Ascending aorta (tissue), 2 donors: ENCODE results near the gene RYR1. TPM values are rescaled to one million over a fixed set of nuclear protein-coding genes. Genes with fewer than 3 reads are reported as not detected.
A peak's percentile ranks its signal among the peaks of the same experiment; 100 is the strongest.

Experiments used
- DNase-seq, 2 donors: peaks; one replicate each; pipeline ENCODE4 v3.0.0-alpha.2; 2019; ENCODE audit warnings: low spot score in 2 of 2
- H3K27ac ChIP-seq, 2 donors: fragments of 200-600 bp; sonication (generic); one replicate each; pipeline ENCODE4 v1.5.1; 2016 to 2017; ENCODE audit warnings: mild to moderate bottlenecking in 1 of 2
- H3K27me3 ChIP-seq: fragments of 200-600 bp; sonication (generic); one replicate; pipeline ENCODE4 v1.5.1; 2017
- H3K36me3 ChIP-seq, 2 donors: fragments of 200-600 bp; sonication (generic); one replicate each; pipeline ENCODE4 v1.5.1; 2016
- H3K4me1 ChIP-seq, 2 donors: fragments of 200-600 bp; sonication (generic); one replicate each; pipeline ENCODE4 v1.5.1; 2016 to 2017; ENCODE audit warnings: mild to moderate bottlenecking in 1 of 2
- H3K4me3 ChIP-seq, 2 donors: fragments of 200-600 bp; sonication (generic); one replicate each; pipeline ENCODE4 v1.5.1; 2016 to 2017; ENCODE audit warnings: mild to moderate bottlenecking in 1 of 2
- H3K9me3 ChIP-seq, 2 donors: fragments of 200-600 bp; sonication (generic); one replicate each; pipeline ENCODE4 v1.5.1; 2016
- intact Hi-C: fragments of 100-400 bp; cut with DNase I; formaldehyde crosslinking; loops from one replicate; pipeline ENCODE4 v1.15.1; 2023
- total RNA-seq: library from RNA; depleted of rRNA; stranded (reverse); fragments of >200 nt; gene quantifications from one replicate; pipeline ENCODE4 v1.1.0, GENCODE V29; 2016
- TF ChIP-seq, protein P1 (sequence below), 3 experiments: fragments of 200-600 bp in 2 of 3; fragments of 450-650 bp in 1 of 3; sonication (generic) in 2 of 3; IDR thresholded peaks; one replicate each; pipeline ENCODE4 v1.5.1; 2016 to 2019; ENCODE audit warnings: antibody characterized with exemption in 3 of 3, mild to moderate bottlenecking in 1 of 3, moderate library complexity in 1 of 3

The RYR1 gene
- total RNA-seq, 1 donor from 2014 or later, result 1.5 TPM

- H3K27ac ChIP-seq, result no peak overlapping the region
- no peak for DNase-seq
- H3K36me3 ChIP-seq, result no peaks in the 10 kb centered on the region
- no peaks in the 10 kb centered on the region for H3K4me1 ChIP-seq
- H3K9me3 ChIP-seq, result no peaks in the 10 kb centered on the region
- H3K27me3 ChIP-seq, result no peaks in the 10 kb centered on the region
- H3K4me3 ChIP-seq, result no peak overlapping the region
- intact Hi-C loops, result no loop called here
- TF ChIP-seq, protein P1, sequence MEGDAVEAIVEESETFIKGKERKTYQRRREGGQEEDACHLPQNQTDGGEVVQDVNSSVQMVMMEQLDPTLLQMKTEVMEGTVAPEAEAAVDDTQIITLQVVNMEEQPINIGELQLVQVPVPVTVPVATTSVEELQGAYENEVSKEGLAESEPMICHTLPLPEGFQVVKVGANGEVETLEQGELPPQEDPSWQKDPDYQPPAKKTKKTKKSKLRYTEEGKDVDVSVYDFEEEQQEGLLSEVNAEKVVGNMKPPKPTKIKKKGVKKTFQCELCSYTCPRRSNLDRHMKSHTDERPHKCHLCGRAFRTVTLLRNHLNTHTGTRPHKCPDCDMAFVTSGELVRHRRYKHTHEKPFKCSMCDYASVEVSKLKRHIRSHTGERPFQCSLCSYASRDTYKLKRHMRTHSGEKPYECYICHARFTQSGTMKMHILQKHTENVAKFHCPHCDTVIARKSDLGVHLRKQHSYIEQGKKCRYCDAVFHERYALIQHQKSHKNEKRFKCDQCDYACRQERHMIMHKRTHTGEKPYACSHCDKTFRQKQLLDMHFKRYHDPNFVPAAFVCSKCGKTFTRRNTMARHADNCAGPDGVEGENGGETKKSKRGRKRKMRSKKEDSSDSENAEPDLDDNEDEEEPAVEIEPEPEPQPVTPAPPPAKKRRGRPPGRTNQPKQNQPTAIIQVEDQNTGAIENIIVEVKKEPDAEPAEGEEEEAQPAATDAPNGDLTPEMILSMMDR (IDR thresholded peaks at IDR 0.05), result no peak
Observed at GRCh38 chr19:38503077-38503410, 69.6 kb downstream of the RYR1 start.

- H3K4me3 ChIP-seq, result no peak overlapping the region
- H3K36me3 ChIP-seq, result no peaks in the 10 kb centered on the region
- TF ChIP-seq, protein P1 (IDR thresholded peaks at IDR 0.05), result no peak
- H3K9me3 ChIP-seq, result no peaks in the 10 kb centered on the region
- H3K27ac ChIP-seq, result no peak overlapping the region
- DNase-seq, result no peak
- H3K4me1 ChIP-seq, result no peaks in the 10 kb centered on the region
- H3K27me3 ChIP-seq, result no peaks in the 10 kb centered on the region
- intact Hi-C loops, result no loop called here
Observed at GRCh38 chr19:38505958-38506357, 72.5 kb downstream of the RYR1 start.

DNA sequence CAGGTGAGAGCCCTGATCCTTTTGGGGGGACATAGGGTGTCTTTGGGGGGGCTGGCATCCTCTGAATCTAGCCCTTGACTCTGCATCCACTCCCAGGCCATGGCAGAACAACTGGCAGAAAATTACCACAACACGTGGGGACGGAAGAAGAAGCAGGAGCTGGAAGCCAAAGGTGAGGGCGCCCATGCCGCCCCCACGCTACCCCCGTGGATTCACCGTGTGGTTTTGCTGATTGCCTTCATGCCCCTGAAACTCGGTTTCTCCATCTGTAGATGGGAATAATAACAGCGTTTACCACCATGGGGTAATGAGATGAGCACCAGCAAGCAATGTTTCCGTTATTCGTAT is 72.9 kb downstream of the RYR1 start:
- TF ChIP-seq, protein P1 (IDR thresholded peaks at IDR 0.05), result no peak
- no peaks in the 10 kb centered on the region for H3K4me1 ChIP-seq
- no peak for DNase-seq
- no peak overlapping the region for H3K4me3 ChIP-seq
- H3K27me3 ChIP-seq, result no peaks in the 10 kb centered on the region
- no peak overlapping the region for H3K27ac ChIP-seq
- H3K36me3 ChIP-seq, result no peaks in the 10 kb centered on the region
- H3K9me3 ChIP-seq, result no peaks in the 10 kb centered on the region
- intact Hi-C loops, result no loop called here

DNA sequence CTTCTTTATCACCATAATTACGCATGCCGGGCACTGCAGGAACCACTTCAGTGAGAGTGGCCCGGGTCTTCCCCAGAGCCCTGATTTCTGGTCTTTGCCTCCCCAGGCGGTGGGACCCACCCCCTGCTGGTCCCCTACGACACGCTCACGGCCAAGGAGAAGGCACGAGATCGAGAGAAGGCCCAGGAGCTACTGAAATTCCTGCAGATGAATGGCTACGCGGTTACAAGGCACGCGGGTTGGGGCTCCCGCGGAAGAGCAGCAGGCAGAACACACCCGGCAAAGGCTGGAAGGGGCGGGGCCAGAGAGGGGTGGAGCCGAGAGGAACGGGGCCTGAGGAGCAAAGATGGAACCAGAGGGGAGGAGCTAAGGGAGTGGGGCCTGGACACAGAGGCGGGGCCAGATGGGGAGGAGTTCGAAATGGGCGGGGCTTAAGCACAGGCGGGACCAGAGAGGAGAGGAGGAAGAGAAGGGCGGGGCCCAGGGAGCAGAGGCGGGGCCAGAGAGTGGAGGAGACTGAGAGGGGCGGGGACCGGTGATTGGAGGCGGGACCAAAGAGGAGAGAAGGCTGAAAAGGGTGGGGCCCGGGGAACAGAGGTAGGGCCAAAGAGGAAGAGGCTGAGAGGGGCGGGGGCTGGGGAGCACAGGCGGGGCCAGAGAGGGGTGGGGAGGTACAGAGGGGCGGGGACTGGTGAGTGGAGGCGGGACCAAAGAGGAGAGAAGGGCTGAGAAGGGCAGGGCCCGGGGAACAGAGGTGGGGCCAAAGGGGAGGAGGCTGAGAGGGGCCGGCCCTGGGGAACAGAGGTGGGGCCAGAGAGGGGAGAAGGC is 73.4 kb downstream of the RYR1 start:
- peak; percentile 48 to 87 for DNase-seq
- Histone ChIP-seq H3K9me3 (no peaks in the 10 kb centered on the region), H3K4me1 (no peaks in the 10 kb centered on the region), H3K27me3 (no peaks in the 10 kb centered on the region), H3K27ac (no peak overlapping the region), H3K36me3 (no peaks in the 10 kb centered on the region), H3K4me3 (no peak overlapping the region)
- intact Hi-C loops, result no loop called here
- TF ChIP-seq, protein P1 (IDR thresholded peaks at IDR 0.05), result no peak

DNA sequence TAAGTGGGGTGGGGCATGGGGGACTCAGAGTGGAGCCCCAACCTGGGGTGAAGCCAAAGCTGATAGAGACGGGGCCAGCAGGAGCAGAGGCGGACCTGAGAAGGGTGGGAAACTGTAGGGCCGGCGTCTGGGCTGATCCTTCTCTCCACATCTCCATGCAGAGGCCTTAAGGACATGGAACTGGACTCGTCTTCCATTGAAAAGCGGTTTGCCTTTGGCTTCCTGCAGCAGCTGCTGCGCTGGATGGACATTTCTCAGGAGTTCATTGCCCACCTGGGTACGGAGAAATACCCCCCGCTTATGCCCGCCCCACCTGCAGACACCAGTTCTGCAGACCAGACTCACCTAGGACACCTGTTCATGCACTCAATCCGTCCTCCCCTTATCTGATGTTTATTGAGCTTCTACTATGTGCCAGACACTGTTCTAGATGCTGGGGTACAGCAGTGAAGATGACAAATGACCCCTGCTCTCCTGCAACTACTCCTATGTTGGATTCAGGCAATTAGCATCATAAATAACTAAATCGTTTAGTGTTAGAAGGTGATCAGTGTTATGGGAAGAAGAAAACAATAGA is 74.1 kb downstream of the RYR1 start:
- no peaks in the 10 kb centered on the region for H3K4me1 ChIP-seq
- no peak overlapping the region for H3K4me3 ChIP-seq
- intact Hi-C loops, result no loop called here
- H3K9me3 ChIP-seq, result no peaks in the 10 kb centered on the region
- H3K27ac ChIP-seq, result no peak overlapping the region
- no peaks in the 10 kb centered on the region for H3K27me3 ChIP-seq
- DNase-seq, result no peak
- TF ChIP-seq, protein P1 (IDR thresholded peaks at IDR 0.05), result no peak
- H3K36me3 ChIP-seq, result no peaks in the 10 kb centered on the region
